A549 (cell line): ENCODE measurements around the gene TMEM43. TPM values are rescaled to one million over a fixed set of nuclear protein-coding genes. Genes with fewer than 3 reads are reported as not detected.

Experiments
- ATAC-seq, 2 experiments: fragments of 200-7000 bp in 1 of 2; fragments of >200 bp in 1 of 2; cut with Nextera tagmentation in 1 of 2; cut with Tn5 transposase in 1 of 2; 3 replicates each; pipeline versions ENCODE4 v1.8.0 to v1.9.1; 2018 to 2020; ENCODE audit warnings: mild to moderate bottlenecking in 1 of 2, moderate library complexity in 1 of 2
- CTCF ChIA-PET: fragments of 300-600 bp; sonication (Branson Sonifier 250); formaldehyde crosslinking; extraction: SDS; loops from one replicate; lab custom pipeline; 2021; ENCODE audit warnings: antibody characterized with exemption, inconsistent platforms; lab: Yijun Ruan, JAX
- POLR2A ChIA-PET: fragments of 350-600 bp; formaldehyde crosslinking; extraction: SDS; loops from one replicate; lab custom pipeline; 2021; ENCODE audit warnings: antibody characterized with exemption, inconsistent platforms; lab: Yijun Ruan, JAX
- DNase-seq, 2 experiments: peaks; one replicate each; pipeline versions ENCODE4 v3.0.0 to v3.0.0-alpha.2; 2011 to 2016; ENCODE audit warnings: low read depth in 1 of 2, low spot score in 1 of 2
- FAIRE-seq: peaks from 2 replicates; lab custom pipeline; 2011; peaks lifted over from hg19 to GRCh38; lab: Jason Lieb, UNC
- H3K27ac ChIP-seq, 2 experiments: fragments of >200 bp; sonication (Bioruptor Twin); formaldehyde crosslinking; 3 replicates each; pipeline ENCODE4 v1.5.1; 2016 to 2017
- H3K4me1 ChIP-seq: fragments of >200 bp; sonication (Bioruptor Twin); formaldehyde crosslinking; 3 replicates; pipeline ENCODE4 v1.6.1; 2016
- H3K4me2 ChIP-seq: fragments of >200 bp; sonication (Bioruptor Twin); formaldehyde crosslinking; 3 replicates; pipeline ENCODE4 v1.6.1; 2016
- H3K4me3 ChIP-seq: fragments of >200 bp; sonication (Bioruptor Twin); formaldehyde crosslinking; 3 replicates; pipeline ENCODE4 v1.5.1; 2016
- H3K9me3 ChIP-seq: fragments of >200 bp; sonication (Bioruptor Twin); formaldehyde crosslinking; 3 replicates; pipeline ENCODE4 v1.6.1; 2016
- CBX2 ChIP-seq: fragments of 200-600 bp; sonication (generic); IDR thresholded peaks from 2 replicates; pipeline ENCODE4 v1.6.1; 2016; ENCODE audit warnings: low read depth, mild to moderate bottlenecking, borderline replicate concordance
- CBX8 ChIP-seq: fragments of 200-600 bp; sonication (generic); IDR thresholded peaks from 2 replicates; pipeline ENCODE4 v1.6.1; 2016
- CEBPB ChIP-seq, 2 experiments: fragments of >200 bp in 1 of 2; sonication (Bioruptor Twin) in 1 of 2; formaldehyde crosslinking in 1 of 2; IDR thresholded peaks; 2 replicates each; pipeline ENCODE4 v1.6.1; 2012 to 2016
- CHD4 ChIP-seq: fragments of 200-600 bp; sonication (generic); IDR thresholded peaks from 2 replicates; pipeline ENCODE4 v1.6.1; 2016; ENCODE audit warnings: antibody characterized with exemption, mild to moderate bottlenecking, borderline replicate concordance
- ESRRA ChIP-seq: fragments of 150-350 bp; IDR thresholded peaks from 2 replicates; pipeline ENCODE4 v1.6.1; 2014; ENCODE audit warnings: mild to moderate bottlenecking, low read length, borderline replicate concordance
- FOSB ChIP-seq: fragments of 250-450 bp; sonication (Bioruptor Pico); IDR thresholded peaks from 2 replicates; pipeline ENCODE4 v1.5.0; 2020; ENCODE audit warnings: mild to moderate bottlenecking, moderate library complexity
- FOXS1 ChIP-seq: fragments of 250-450 bp; sonication (Bioruptor Pico); IDR thresholded peaks from 2 replicates; pipeline ENCODE4 v1.5.0; 2020; ENCODE audit warnings: mild to moderate bottlenecking, moderate library complexity
- GATA3 ChIP-seq: IDR thresholded peaks from 2 replicates; pipeline ENCODE4 v1.6.1; 2012; ENCODE audit warnings: borderline replicate concordance
- HDAC2 ChIP-seq: fragments of 200-600 bp; sonication (generic); IDR thresholded peaks from 2 replicates; pipeline ENCODE4 v1.6.1; 2016
- HMGXB4 ChIP-seq: fragments of 250-450 bp; sonication (Bioruptor Pico); IDR thresholded peaks from 2 replicates; pipeline ENCODE4 v1.5.0; 2021; ENCODE audit warnings: mild to moderate bottlenecking, moderate library complexity, borderline replicate concordance
- HOXA7 ChIP-seq: fragments of 250-450 bp; sonication (Bioruptor Pico); IDR thresholded peaks from 2 replicates; pipeline ENCODE4 v1.5.0; 2020; ENCODE audit warnings: mild to moderate bottlenecking, moderate library complexity
- JUN ChIP-seq, 2 experiments: fragments of >200 bp; sonication (Bioruptor Twin); formaldehyde crosslinking; IDR thresholded peaks; 2 replicates in 1 of 2; 3 replicates in 1 of 2; pipeline ENCODE4 v1.6.1; 2016 to 2017
- JUNB ChIP-seq: fragments of >200 bp; sonication (Bioruptor Twin); formaldehyde crosslinking; IDR thresholded peaks from 2 replicates; pipeline ENCODE4 v1.6.1; 2016
- MAFK ChIP-seq: fragments of 450-650 bp; IDR thresholded peaks from 2 replicates; pipeline ENCODE4 v1.6.1; 2014; ENCODE audit not compliant: partially characterized antibody
- MYC ChIP-seq: IDR thresholded peaks from 2 replicates; pipeline ENCODE4 v1.6.1; 2012; ENCODE audit warnings: mild to moderate bottlenecking, inconsistent platforms, low read length, improper control_type of control experiment, borderline replicate concordance
- NFE2L2 ChIP-seq: fragments of 150-350 bp; conservative IDR thresholded peaks from 2 replicates; pipeline ENCODE4 v1.6.1; 2014; ENCODE audit warnings: low read length
- NPAS2 ChIP-seq: fragments of 250-450 bp; sonication (Bioruptor Pico); IDR thresholded peaks from 2 replicates; pipeline ENCODE4 v1.8.0; 2022; ENCODE audit warnings: mild to moderate bottlenecking, moderate library complexity, borderline replicate concordance
- NR3C1 ChIP-seq: fragments of >200 bp; sonication (Bioruptor Twin); formaldehyde crosslinking; IDR thresholded peaks from 3 replicates; pipeline ENCODE4 v1.6.1; 2017
- PHF8 ChIP-seq: fragments of 200-600 bp; sonication (generic); IDR thresholded peaks from 2 replicates; pipeline ENCODE4 v1.6.1; 2016; ENCODE audit warnings: low read depth, mild to moderate bottlenecking, antibody characterized with exemption, moderate library complexity, borderline replicate concordance
- POLR2A ChIP-seq: IDR thresholded peaks from 2 replicates; pipeline ENCODE4 v1.6.1; 2012; ENCODE audit warnings: mild to moderate bottlenecking, low read length
- POLR2AphosphoS2 ChIP-seq: conservative IDR thresholded peaks from 2 replicates; pipeline ENCODE4 v1.6.1; 2012; ENCODE audit warnings: low read length, improper control_type of control experiment, inconsistent platforms
- RCOR1 ChIP-seq: fragments of 150-350 bp; IDR thresholded peaks from 2 replicates; pipeline ENCODE4 v1.6.1; 2014; ENCODE audit warnings: antibody characterized with exemption, low read length, low read depth
- RFX5 ChIP-seq: fragments of 450-650 bp; IDR thresholded peaks from 2 replicates; pipeline ENCODE4 v1.7.1; 2014; ENCODE audit warnings: antibody characterized with exemption, mild to moderate bottlenecking, moderate library complexity
- SREBF2 ChIP-seq: fragments of 450-650 bp; IDR thresholded peaks from 2 replicates; pipeline ENCODE4 v1.6.1; 2014; ENCODE audit warnings: mild to moderate bottlenecking, moderate library complexity
- TP53 ChIP-seq: fragments of 250-450 bp; sonication (Bioruptor Pico); IDR thresholded peaks from 2 replicates; pipeline ENCODE4 v1.5.0; 2021; ENCODE audit warnings: mild to moderate bottlenecking, moderate library complexity
- ZC3H11A ChIP-seq: fragments of 450-650 bp; IDR thresholded peaks from 2 replicates; pipeline ENCODE4 v1.6.1; 2014; ENCODE audit warnings: antibody characterized with exemption, mild to moderate bottlenecking
- ZFP36 ChIP-seq: fragments of 450-650 bp; IDR thresholded peaks from 2 replicates; pipeline ENCODE4 v1.6.1; 2014; ENCODE audit warnings: borderline replicate concordance; ENCODE audit not compliant: partially characterized antibody
- ZNF302 ChIP-seq: fragments of 250-450 bp; sonication (Bioruptor Pico); IDR thresholded peaks from 2 replicates; pipeline ENCODE4 v1.9.0; 2021; ENCODE audit warnings: inconsistent platforms, mild to moderate bottlenecking, moderate library complexity
- WGBS: methylation state at CpG from one replicate; pipeline ENCODE4 v1.1.6; 2017; ENCODE audit errors: missing lambda C conversion rate; 5-methylcytosine and 5-hydroxymethylcytosine counted together
- polyA plus RNA-seq, 4 experiments: library from polyadenylated mRNA; depleted of rRNA in 3 of 4; stranded (reverse); fragments of >200 nt; fragmentation: RNase III in 1 of 4; extraction: RNeasy Plus Mini Kit Qiagen cat#74134 plus additional on column Dnase treatment in 1 of 4; gene quantifications; 2 replicates in 3 of 4; 3 replicates in 1 of 4; pipeline ENCODE4 v1.2.3, GENCODE V29; 2011 to 2017
- TF ChIP-seq, protein P1 (sequence below): IDR thresholded peaks from 2 replicates; pipeline ENCODE4 v1.6.1; 2012
- TF ChIP-seq, protein P2 (sequence below): IDR thresholded peaks from 2 replicates; pipeline ENCODE4 v1.6.1; 2012; ENCODE audit warnings: low read depth, borderline replicate concordance
- TF ChIP-seq, protein P3 (sequence below): fragments of 250-450 bp; sonication (Bioruptor Pico); IDR thresholded peaks from 2 replicates; pipeline ENCODE4 v1.5.0; 2020; ENCODE audit warnings: low read depth, mild to moderate bottlenecking, moderate library complexity

Gene TMEM43
- polyA plus RNA-seq, 2 of the 4 experiments (the other 2 are of a cell fraction), result 41.1 to 79.0 TPM

DNA sequence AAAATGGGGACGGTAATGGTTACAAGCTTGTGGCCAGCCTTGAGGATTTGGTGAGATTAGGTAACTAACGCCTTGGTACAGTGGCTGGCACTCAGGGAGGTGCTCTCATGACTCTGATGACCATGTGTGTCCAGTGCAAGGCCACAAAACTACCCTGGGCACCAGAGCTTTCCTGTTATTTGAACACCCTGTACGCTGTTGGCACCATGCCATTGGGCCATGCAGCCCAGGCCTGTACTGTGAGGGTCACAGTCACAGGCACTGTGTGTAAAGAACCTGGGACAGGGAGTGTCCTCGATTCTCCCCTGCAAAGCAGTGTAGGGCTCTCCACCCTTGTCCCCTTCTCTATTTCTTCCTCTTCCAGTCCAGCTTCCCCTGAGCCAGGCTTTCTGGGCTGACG, 6.3 kb downstream of the TMEM43 start:
- H3K27ac ChIP-seq, result no peak overlapping the region
- ChIA-PET CTCF (interaction anchor here (1.6 kb wide), 1 partner anchor 15 kb away, joined by 6 read pairs; no protein-coding TSS in a partner anchor), POLR2A (interaction anchor here (1.6 kb wide), 1 partner anchor 47 kb away, joined by 4 read pairs; the partner anchor contains the start of genes LSM3 and XPC)
- no peak for TF ChIP-seq GATA3
- no peak for TF ChIP-seq TP53 (CRISPR knock-in tag)
- TF ChIP-seq PHF8, result no peak
- TF ChIP-seq FOSB (CRISPR knock-in tag), result no peak
- TF ChIP-seq, protein P1, sequence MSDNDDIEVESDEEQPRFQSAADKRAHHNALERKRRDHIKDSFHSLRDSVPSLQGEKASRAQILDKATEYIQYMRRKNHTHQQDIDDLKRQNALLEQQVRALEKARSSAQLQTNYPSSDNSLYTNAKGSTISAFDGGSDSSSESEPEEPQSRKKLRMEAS, result no peak
- TF ChIP-seq POLR2A, result no peak
- TF ChIP-seq CEBPB (IDR thresholded peaks at IDR 0.05), result no peak
- no peak for TF ChIP-seq FOXS1 (CRISPR knock-in tag)
- TF ChIP-seq JUN (IDR thresholded peaks at IDR 0.05), result no peak
- TF ChIP-seq MAFK, result no peak
- no peak for TF ChIP-seq ZC3H11A
- no peak for TF ChIP-seq RCOR1
- TF ChIP-seq SREBF2, result no peak
- TF ChIP-seq ESRRA, result no peak
- TF ChIP-seq HDAC2, result no peak
- TF ChIP-seq NR3C1, result no peak
- TF ChIP-seq, all 56 proteins: peak for 0
- FAIRE-seq (no peak), ATAC-seq (no peak), DNase-seq (no peak)
- no peak overlapping the region for H3K4me2 ChIP-seq
- WGBS, result 70% methylated on average over 5 of the region's 5 CpGs
- H3K9me3 ChIP-seq, result no peaks in the 10 kb centered on the region
- H3K4me3 ChIP-seq, result no peak overlapping the region
- H3K4me1 ChIP-seq, result peaks cover 8% of the 10 kb centered on the region

- no peak for TF ChIP-seq ZNF302
- DNase-seq (no peak), FAIRE-seq (no peak), ATAC-seq (no peak)
- Histone ChIP-seq H3K4me1 (peaks cover 7% of the 10 kb centered on the region; the same call in 2 of the 3 replicates), H3K9me3 (no peaks in the 10 kb centered on the region), H3K27ac (no peak overlapping the region), H3K4me2 (no peak overlapping the region), H3K4me3 (no peak overlapping the region)
- CTCF ChIA-PET, result interaction anchor here (1.1 to 1.6 kb wide), 2 partner anchors 14 to 40 kb away, joined by 3 to 6 read pairs; no protein-coding TSS in a partner anchor
- 95% methylated on average over 8 of the region's 8 CpGs for WGBS
- POLR2A ChIA-PET, result interaction anchor here (1.2 to 1.6 kb wide), 2 partner anchors 8 to 46 kb away, joined by 4 read pairs; partner anchors contain the start of genes CHCHD4, LSM3 and XPC
Observed at GRCh38 chr3:14132120-14132519, 7.3 kb downstream of the TMEM43 start.

DNA sequence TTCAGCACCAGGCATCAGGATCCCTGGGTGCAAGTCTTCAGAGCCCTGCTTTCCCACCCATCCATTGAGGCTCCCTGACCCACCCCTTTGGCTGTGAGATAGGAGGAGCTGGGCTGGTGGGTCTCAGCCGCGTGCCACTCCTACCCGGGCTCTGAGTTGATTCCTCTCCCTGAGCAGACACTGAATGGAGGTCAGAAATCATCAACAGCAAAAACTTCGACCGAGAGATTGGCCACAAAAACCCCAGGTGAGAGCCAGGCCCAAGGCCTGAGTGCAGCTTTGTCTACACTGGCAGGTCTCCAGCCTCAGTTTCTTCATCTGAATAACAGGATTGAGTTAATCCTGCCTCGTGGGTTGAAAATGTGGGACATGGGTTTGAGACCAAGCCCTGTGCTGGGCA, 7.8 kb downstream of the TMEM43 start:
- POLR2A ChIA-PET, result interaction anchor here (1.2 to 1.6 kb wide), 2 partner anchors 8 to 46 kb away, joined by 4 read pairs; partner anchors contain the start of genes CHCHD4, LSM3 and XPC
- Histone ChIP-seq H3K4me1 (peaks cover 8% of the 10 kb centered on the region; the same call in 2 of the 3 replicates), H3K4me2 (no peak overlapping the region), H3K4me3 (no peak overlapping the region), H3K27ac (no peak overlapping the region), H3K9me3 (no peaks in the 10 kb centered on the region)
- CTCF ChIA-PET, result interaction anchor here (1.1 kb wide), 1 partner anchor 40 kb away, joined by 3 read pairs; no protein-coding TSS in a partner anchor
- TF ChIP-seq, protein P2, sequence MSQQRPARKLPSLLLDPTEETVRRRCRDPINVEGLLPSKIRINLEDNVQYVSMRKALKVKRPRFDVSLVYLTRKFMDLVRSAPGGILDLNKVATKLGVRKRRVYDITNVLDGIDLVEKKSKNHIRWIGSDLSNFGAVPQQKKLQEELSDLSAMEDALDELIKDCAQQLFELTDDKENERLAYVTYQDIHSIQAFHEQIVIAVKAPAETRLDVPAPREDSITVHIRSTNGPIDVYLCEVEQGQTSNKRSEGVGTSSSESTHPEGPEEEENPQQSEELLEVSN, result no peak
- TF ChIP-seq RFX5, result no peak
- TF ChIP-seq ESRRA, result no peak
- no peak for TF ChIP-seq HMGXB4 (CRISPR knock-in tag)
- TF ChIP-seq CBX2, result no peak
- TF ChIP-seq POLR2AphosphoS2, result no peak
- no peak for TF ChIP-seq FOXS1 (CRISPR knock-in tag)
- no peak for TF ChIP-seq NFE2L2
- no peak for TF ChIP-seq ZC3H11A
- no peak for TF ChIP-seq HOXA7
- TF ChIP-seq CBX8, result no peak
- TF ChIP-seq MAFK, result no peak
- no peak for TF ChIP-seq POLR2A
- TF ChIP-seq, protein P1, result no peak
- TF ChIP-seq NPAS2 (CRISPR knock-in tag), result no peak
- TF ChIP-seq MYC, result no peak
- no peak for TF ChIP-seq CHD4
- TF ChIP-seq JUNB, result no peak
- TF ChIP-seq ZFP36, result no peak
- TF ChIP-seq, protein P3, sequence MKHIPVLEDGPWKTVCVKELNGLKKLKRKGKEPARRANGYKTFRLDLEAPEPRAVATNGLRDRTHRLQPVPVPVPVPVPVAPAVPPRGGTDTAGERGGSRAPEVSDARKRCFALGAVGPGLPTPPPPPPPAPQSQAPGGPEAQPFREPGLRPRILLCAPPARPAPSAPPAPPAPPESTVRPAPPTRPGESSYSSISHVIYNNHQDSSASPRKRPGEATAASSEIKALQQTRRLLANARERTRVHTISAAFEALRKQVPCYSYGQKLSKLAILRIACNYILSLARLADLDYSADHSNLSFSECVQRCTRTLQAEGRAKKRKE, result no peak
- FAIRE-seq, result no peak
- no peak for ATAC-seq
- DNase-seq, result no peak
- WGBS, result 96% methylated on average over 6 of the region's 6 CpGs
